CD4-positive, alpha-beta T cell treated with Interleukin-15 for 1 hour (primary cell): ENCODE measurements around the gene GRK5.

Experiments
- DNase-seq: peaks from one replicate; pipeline ENCODE4 v3.0.0-alpha.2; 2020

Gene GRK5

DNA sequence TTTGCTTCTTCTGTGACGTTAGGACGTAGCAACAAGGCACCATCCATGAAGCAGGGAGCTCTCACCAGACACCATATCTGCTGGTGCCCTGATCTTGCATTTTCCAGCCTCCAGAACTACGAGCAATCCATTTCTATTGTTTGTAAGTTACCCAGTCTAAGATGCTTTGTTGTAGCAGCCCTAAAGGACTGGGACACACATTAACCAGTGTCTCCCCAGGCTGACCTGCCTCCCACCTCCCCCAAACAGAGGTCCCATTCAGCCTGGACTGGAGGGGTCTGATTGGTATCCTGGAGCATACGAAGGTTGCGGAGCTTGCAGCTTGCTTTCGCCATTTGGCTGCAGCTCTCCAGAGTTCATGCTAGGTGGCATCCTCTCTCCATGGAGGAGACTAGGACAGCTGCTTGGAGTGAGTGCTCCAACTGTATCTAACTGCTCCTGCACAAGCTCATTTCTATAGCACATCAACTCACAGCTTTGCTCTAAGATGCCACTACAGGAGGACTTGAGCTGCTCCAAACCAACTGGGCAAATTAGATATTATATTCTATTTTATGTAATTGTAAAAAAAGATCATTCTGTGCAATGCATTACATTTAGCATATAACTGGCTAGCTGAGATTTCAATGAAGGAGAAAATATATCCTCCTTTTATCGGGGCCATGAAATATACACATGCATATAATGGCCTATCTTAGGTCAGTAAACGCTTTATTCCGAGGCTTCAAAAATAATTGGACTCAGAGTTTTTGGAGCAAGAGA, 8.0 kb upstream of the GRK5 start:
- peak; percentile 64 for DNase-seq

- DNase-seq = no peak
Observed at GRCh38 chr10:119201233-119201632, 6.1 kb upstream of the GRK5 start.

- no peak for DNase-seq
Observed at GRCh38 chr10:119203006-119203405, 4.4 kb upstream of the GRK5 start.

DNA sequence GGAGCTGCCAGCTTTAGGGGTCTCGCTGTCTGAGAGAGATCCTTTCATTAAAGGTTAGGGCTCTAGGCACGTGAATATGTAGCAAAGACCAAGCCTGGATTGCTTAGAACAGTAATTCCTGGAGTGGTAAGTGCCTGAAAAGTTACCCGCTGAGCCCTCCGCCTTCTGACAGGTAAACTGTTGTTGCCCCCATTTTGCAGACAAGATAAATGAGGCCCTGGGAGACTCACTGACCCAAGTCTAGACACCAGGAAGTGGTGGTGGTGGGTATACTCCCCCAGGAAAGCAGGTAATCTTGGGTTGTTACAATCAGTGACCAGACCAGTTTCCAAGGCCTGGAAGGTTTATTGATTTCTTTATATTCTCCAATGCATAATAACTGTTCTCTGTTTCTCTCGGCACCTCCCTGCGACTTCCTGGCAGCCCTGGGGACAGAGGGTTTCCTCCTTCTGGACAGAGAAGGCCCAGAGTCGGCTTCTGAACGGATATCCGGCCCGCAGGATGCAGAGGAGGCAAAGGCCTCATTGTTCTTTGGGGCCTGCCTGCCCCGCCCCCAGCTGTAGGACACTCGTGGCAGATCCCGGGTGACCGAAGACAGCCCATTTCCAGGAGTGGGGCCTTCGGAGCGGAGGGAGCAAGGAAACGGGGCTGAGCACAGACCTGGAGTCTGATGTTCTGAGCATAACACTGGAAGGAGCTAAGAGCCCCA, 1.3 kb upstream of the GRK5 start:
- DNase-seq = peak; percentile 38

DNA sequence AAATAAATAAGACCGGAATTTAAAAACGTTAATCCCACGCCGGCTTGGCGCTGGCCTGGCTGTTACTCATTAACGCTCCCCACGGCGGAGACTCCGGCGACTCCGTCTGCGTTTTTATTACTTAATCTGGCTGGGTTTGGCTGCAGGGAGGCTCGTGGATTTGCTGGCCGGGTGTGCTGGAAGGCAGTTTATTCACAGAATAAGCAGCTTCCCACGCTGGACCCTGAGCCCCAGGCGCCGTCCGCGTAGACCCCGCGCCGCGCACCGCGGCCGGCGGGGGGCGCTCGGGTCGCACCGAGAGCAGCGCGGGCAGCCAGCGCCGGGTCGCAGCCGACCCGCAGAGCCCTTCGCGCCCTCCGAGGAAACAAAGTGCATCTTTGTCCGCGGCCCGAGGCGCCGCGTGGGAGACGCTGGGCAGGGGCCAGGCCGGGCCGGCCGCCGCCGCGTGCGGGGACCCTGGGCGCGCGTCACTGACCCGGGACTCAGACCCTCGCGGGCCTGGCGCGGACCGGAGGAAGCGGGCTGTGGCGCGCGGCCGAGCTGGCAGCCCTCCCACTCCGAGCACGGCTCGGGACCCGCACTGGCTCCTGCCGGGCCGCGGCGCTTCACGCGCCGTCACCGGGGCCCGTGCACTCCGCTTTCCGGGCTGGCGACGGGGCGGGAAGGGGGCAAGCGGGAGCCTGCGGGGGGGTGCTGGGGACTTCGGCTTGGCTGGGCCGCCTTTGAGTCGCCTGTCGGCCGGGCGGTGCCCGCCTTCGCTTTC, 587 bp upstream of the GRK5 start:
- DNase-seq = peak; percentile 70

GRCh38 chr10:119207713-119208552, 562 bp downstream of the GRK5 start:
- no peak for DNase-seq

DNA sequence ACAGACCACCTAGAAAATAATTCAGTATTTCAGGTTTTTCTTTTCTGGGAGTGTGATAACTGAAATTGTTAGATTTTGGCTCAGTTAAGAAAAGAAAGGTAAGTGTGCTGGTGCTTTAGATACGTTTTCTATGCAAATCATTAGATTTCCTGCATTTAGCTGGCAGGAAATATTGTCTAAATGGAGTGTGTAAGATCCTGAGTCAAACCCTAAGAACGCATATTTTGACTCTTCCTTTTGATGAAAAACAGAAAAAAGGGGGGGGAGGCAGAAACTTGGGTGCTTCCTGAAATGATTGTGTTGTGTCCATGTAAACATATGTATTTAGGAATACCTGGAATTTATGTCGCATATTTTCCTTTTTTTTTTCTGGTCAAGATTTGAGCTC, 1.2 kb downstream of the GRK5 start:
- DNase-seq = no peak

- peak; percentile 45 for DNase-seq
Observed at GRCh38 chr10:119209035-119209735, 1.8 kb downstream of the GRK5 start.

DNA sequence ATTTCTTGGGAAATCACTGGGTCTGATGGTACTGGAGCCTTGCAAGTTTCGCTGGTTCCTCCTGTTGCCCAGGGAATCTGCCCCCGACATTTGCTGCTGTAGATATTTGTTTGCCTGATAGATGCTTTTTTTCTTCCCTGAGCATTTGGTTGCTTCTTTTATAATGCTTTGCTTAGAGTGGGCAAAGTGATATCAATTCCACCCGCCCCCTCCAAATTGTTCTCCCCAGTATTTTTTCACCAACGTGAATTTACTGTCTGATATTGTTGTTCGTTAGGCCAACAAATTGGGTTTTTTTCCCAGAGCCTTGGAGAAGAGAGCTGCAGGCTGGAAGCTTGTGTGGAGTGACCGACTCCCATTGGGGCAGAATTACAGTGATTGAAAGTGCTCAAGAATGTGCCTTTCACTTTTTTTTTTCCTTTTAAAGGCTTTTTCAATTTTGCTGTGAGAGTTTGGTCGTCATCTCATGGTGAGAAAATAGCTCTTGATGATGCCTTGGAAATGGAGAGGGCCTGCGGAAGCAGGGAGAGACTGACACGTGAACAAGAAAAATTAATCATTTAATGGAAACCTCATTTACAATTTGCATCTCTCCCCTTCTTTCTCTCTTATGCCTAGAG, 2.5 kb downstream of the GRK5 start:
- DNase-seq = no peak

DNA sequence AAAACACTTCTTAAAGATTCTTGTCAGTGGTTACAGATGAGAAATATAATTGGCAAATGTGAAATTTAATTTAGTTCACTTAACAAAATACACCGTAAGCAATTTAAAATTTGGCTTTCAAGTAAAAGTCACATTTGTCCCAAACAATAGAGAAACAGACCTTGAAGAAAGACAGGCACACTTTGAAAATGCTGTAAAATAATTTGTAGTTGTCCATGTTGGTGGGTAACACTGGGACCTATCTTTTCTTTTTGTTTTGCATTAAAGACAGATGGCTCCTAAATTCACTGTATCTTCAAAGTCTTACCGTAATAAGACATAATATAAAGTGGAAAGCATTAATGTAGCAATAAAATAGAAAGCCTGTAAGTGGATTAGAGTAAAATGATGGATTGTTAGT, 3.3 kb downstream of the GRK5 start:
- no peak for DNase-seq

DNA sequence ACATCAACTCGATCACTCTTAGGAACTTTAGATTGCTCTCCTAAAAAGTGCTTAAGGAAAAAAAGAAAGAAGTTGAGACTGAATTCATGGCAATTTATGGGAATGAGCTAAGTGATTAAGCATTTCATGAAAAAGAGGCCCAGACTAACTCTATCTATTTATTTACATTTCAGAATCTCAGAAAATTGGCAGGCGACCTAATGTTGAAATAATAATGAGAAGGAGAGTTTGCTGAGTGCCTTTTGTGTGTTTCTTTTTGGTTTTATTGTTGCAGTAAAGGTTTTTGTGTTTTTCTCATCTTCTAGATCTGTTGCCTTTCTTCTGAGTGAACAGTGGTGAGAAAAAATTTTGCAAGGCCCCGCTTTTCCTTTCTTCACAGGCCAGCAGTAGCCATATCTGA, 3.8 kb downstream of the GRK5 start:
- DNase-seq = no peak

- DNase-seq = no peak
Observed at GRCh38 chr10:119211625-119212441, 4.5 kb downstream of the GRK5 start.

GRCh38 chr10:119215371-119215770, 8.0 kb downstream of the GRK5 start:
- no peak for DNase-seq

DNA sequence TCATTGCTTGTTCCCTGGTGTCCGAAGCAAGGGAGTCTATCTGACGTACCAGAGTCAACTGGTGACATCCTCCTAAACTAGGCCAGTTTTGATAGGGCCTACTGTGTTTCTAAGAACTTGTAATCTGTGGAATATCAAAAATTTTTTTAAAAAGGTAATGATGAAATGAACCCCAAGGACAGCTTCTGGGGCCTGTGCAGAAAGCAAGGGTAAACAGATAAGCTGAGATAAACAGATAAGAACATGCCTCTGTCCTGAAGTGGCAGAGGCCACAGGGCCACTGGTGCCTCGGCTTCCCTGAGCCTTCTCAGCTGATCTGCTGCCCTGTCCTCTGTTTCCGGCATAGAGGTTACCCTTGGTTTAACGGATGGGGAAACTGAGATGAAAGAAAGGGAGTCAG, 8.8 kb downstream of the GRK5 start:
- DNase-seq = no peak

GRCh38 chr10:119217401-119217800, 10.0 kb downstream of the GRK5 start:
- DNase-seq = no peak

DNA sequence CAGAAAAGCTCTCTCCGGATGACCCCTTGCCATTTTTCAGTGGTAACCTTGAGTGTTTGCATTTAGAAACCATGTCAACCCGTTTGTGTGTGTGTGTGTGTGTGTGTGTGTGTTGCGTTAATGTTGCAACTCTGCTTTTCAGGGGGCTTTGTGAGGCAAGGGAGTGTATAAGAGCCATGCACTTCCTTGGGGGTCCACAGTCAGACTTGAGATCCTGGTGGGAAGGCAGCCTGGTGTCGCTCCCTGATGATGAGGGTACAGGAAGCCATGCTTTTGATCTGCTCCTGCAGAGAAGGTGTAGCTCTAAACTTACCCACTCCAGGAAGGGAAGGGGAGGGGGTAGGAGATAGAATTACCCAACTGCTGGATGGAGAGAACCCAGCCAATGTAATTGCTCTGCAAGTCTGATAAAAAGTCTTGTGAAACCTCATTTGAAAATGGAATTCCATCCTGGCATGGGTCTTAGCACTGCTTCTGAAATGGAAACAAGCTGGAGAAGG, 10.7 kb downstream of the GRK5 start:
- no peak for DNase-seq

DNA sequence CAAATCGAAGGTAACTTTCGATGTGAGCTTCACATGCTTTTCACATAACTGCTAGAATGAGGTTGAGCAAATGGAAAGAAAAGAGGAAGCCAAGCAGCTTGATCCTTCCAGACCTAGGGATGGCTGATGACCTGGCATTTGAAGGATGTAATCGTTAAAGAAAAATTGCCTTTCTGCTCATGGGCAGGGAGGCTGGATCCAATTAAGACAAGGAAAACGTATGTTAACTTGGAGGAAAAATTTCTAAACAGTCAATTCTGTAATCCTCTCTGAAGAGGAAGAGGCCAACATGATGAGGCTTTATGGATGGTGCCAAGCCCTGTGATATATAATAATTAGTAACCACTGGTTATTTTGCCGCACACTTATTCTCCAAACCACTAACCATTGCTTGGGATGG, 12.5 kb downstream of the GRK5 start:
- DNase-seq = no peak

DNA sequence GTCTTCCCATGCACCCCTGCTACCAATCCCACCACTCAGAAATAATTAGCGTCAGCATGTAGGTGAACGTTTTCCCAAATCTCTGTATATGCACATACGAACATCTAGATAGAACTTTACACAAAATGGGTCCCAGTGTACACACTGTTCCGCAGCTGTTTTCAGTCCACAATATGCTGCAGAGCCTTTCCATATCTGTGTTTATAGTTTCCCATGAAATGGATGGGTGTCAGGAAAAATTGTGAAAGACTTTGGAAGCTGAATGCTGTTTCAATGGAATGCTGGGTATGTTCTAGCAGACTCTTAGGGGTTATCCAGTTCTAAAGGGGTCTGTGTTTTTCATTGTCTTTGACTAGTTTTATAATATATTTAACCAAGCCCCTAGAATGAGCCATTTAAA, 13.8 kb downstream of the GRK5 start:
- DNase-seq = no peak

GRCh38 chr10:119221666-119222065, 14.3 kb downstream of the GRK5 start:
- DNase-seq = no peak

GRCh38 chr10:119222537-119222936, 15.2 kb downstream of the GRK5 start:
- DNase-seq = no peak

GRCh38 chr10:119222966-119223386, 15.6 kb downstream of the GRK5 start:
- no peak for DNase-seq
